K562 (cell line): ENCODE measurements around the gene MRPL32. TPM values are rescaled to one million over a fixed set of nuclear protein-coding genes. Genes with fewer than 3 reads are reported as not detected.
A peak's percentile ranks its signal among the peaks of the same experiment; 100 is the strongest.

Source experiments
- C11orf30 ChIP-seq: fragments of 450-650 bp; IDR thresholded peaks from 2 replicates; pipeline ENCODE4 v1.6.1; 2016; ENCODE audit warnings: low read depth, mild to moderate bottlenecking
- FOXP1 ChIP-seq: sonication (generic); formaldehyde crosslinking; IDR thresholded peaks from 2 replicates; pipeline ENCODE4 v1.8.0; 2022; ENCODE audit warnings: mild to moderate bottlenecking, missing genetic modification reagents
- GATAD2B ChIP-seq: fragments of 450-650 bp; IDR thresholded peaks from 2 replicates; pipeline ENCODE4 v1.6.1; 2017; ENCODE audit warnings: mild to moderate bottlenecking, borderline replicate concordance
- HDAC6 ChIP-seq: IDR thresholded peaks from 2 replicates; pipeline ENCODE4 v1.6.1; 2012; ENCODE audit warnings: low read depth, mild to moderate bottlenecking, control low read depth, inconsistent platforms, low read length, moderate library complexity
- HMG20B ChIP-seq: fragments of 250-450 bp; sonication (Bioruptor Pico); IDR thresholded peaks from 2 replicates; pipeline ENCODE4 v1.5.0; 2021; ENCODE audit warnings: mild to moderate bottlenecking
- MTA1 ChIP-seq: fragments of 450-650 bp; IDR thresholded peaks from 2 replicates; pipeline ENCODE4 v1.6.1; 2017; ENCODE audit warnings: borderline replicate concordance
- NONO ChIP-seq, 2 experiments: fragments of 200-400 bp in 1 of 2; fragments of 450-650 bp in 1 of 2; formaldehyde crosslinking in 1 of 2; IDR thresholded peaks; 2 replicates each; pipeline ENCODE4 v1.6.1; 2017; ENCODE audit warnings: low read depth in 2 of 2, mild to moderate bottlenecking in 2 of 2, moderate library complexity in 2 of 2, low read length in 1 of 2
- NRF1 ChIP-seq, 2 experiments: fragments of 450-650 bp; IDR thresholded peaks in 1 of 2; conservative IDR thresholded peaks in 1 of 2; 2 replicates each; pipeline ENCODE4 v1.6.1; 2014; ENCODE audit warnings: mild to moderate bottlenecking in 2 of 2
- SMARCB1 ChIP-seq: IDR thresholded peaks from 2 replicates; pipeline ENCODE4 v1.6.1; 2011; ENCODE audit warnings: improper control_type of control experiment, low read depth; ENCODE audit not compliant: insufficient read length
- ZC3H11A ChIP-seq: IDR thresholded peaks from 2 replicates; pipeline ENCODE4 v1.6.1; 2012; ENCODE audit warnings: low read depth, low read length, improper control_type of control experiment
- ZNF140 ChIP-seq: fragments of 250-450 bp; sonication (Bioruptor Pico); IDR thresholded peaks from 2 replicates; pipeline ENCODE4 v1.8.0; 2021; ENCODE audit warnings: moderate library complexity, mild to moderate bottlenecking, inconsistent platforms
- ZNF24 ChIP-seq: fragments of 450-650 bp; IDR thresholded peaks from 2 replicates; pipeline ENCODE4 v1.6.1; 2016
- ZNF324 ChIP-seq: fragments of 250-450 bp; sonication (Bioruptor Pico); IDR thresholded peaks from 2 replicates; pipeline ENCODE4 v1.4.0; 2020; ENCODE audit warnings: mild to moderate bottlenecking
- ZNF589 ChIP-seq: fragments of 200-800 bp; sonication (Bioruptor generic); IDR thresholded peaks from 2 replicates; pipeline ENCODE4 v1.6.1; 2016; ENCODE audit warnings: low read depth, missing genetic modification characterization, missing compliant biosample characterization
- ZNF77 ChIP-seq: fragments of 250-450 bp; sonication (Bioruptor Pico); IDR thresholded peaks from 2 replicates; pipeline ENCODE4 v1.5.0; 2020
- polyA plus RNA-seq, 8 experiments: library from polyadenylated mRNA; depleted of rRNA in 4 of 8; stranded (reverse) in 5 of 8; unstranded in 3 of 8; fragments of >200 nt; fragmentation: Nextera tagmentation in 2 of 8; fragmentation: Illumina TruSeq in 1 of 8; extraction: Ambion mirVana in 2 of 8; extraction: Trizol in 1 of 8; gene quantifications; 2 replicates each; pipeline versions ENCODE4 v1.2.1 to v1.2.3, GENCODE V29; 2011 to 2014; ENCODE audit warnings: inconsistent platforms in 1 of 8, missing spikeins in 1 of 8
- total RNA-seq, 7 experiments: library from RNA; depleted of rRNA in 6 of 7; stranded (reverse); fragments of >200 nt in 6 of 7; fragmentation: Illumina TruSeq in 2 of 7; extraction: Trizol in 2 of 7; gene quantifications; 2 replicates each; pipeline versions ENCODE4 v1.2.1 to v1.2.3, GENCODE V29; 2011 to 2021; ENCODE audit warnings: low replicate concordance in 1 of 7
- TF ChIP-seq, protein P1 (sequence below): fragments of 450-650 bp; IDR thresholded peaks from 2 replicates; pipeline ENCODE4 v1.6.1; 2016; ENCODE audit warnings: borderline replicate concordance
- TF ChIP-seq, protein P2 (sequence below): fragments of 250-450 bp; sonication (Bioruptor Pico); IDR thresholded peaks from 2 replicates; pipeline ENCODE4 v1.9.0; 2021; ENCODE audit warnings: mild to moderate bottlenecking
- TF ChIP-seq, protein P3 (sequence below): IDR thresholded peaks from 2 replicates; pipeline ENCODE4 v1.6.1; 2016; ENCODE audit warnings: missing genetic modification characterization, missing compliant biosample characterization
- TF ChIP-seq, protein P4 (sequence below), 2 experiments: fragments of 250-450 bp in 1 of 2; fragments of 450-650 bp in 1 of 2; sonication (Bioruptor Pico) in 1 of 2; IDR thresholded peaks; 2 replicates each; pipeline versions ENCODE4 v1.6.1 to v1.8.0; 2016 to 2021; ENCODE audit warnings: mild to moderate bottlenecking in 2 of 2, moderate library complexity in 2 of 2, missing compliant biosample characterization in 1 of 2, missing genetic modification characterization in 1 of 2
- TF ChIP-seq, protein P5 (sequence below): sonication (generic); formaldehyde crosslinking; IDR thresholded peaks from 2 replicates; pipeline ENCODE4 v1.9.0; 2022; ENCODE audit warnings: mild to moderate bottlenecking, missing genetic modification reagents
- TF ChIP-seq, protein P6 (sequence below): fragments of 200-800 bp; sonication (Bioruptor generic); IDR thresholded peaks from 2 replicates; pipeline ENCODE4 v1.6.1; 2017; ENCODE audit warnings: missing genetic modification characterization, missing compliant biosample characterization

The MRPL32 gene
- total and polyA plus RNA-seq, 9 of the 15 experiments (the other 6 are each of a cell fraction or from before 2014, with no cell fraction given), result 75.5 to 351 (median 138) TPM

DNA sequence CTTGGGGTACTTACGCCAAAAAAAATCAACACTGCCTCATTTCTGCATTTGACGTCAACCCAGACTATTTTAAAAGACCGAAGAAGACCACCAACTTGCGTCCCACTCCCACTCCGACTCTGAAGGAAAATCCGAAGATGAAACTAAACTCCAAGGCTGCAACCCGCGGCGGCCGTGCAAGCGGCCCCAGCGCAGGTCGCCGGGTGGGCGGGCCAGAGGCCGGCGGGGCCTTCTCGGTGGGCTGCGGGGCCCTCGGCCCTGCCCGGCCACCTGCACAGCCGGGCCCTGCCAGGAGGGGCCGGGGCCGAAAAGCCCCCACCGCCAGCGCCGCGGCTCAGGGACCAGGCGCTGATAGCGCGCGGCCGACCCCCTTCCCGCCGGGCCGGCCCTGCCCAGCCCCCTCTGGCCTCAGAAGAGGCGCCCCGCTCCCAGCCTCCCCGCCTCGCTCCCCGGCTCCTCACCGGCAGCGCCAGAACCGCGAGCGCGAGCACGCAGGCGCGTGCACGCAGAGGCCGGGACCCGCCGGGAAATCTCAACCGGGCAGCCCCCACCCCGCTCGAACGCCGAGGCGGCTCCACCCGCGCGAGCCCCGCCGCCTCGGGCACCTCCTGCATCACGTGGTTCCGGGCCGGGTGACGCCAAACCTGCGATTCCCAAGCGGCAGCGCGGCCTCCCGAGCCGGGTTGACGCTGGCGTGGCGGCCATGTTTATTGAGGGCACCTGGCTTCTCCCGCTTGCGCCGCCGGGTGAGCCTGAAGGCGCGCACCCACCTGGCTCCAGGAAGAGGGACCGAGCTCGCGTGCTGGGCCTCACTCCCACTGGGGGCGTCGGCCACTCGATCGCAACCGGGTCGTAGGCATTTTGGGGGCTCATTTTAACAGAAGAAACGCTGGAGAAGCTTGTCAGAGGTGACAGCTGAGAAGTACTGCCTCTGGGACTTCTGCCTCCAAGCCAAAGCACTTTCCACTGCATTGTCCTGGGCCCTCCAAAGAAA lies 20.4 kb upstream of the MRPL32 start, which contains the start of gene C7orf25 (continued):
- TF ChIP-seq, protein P1, sequence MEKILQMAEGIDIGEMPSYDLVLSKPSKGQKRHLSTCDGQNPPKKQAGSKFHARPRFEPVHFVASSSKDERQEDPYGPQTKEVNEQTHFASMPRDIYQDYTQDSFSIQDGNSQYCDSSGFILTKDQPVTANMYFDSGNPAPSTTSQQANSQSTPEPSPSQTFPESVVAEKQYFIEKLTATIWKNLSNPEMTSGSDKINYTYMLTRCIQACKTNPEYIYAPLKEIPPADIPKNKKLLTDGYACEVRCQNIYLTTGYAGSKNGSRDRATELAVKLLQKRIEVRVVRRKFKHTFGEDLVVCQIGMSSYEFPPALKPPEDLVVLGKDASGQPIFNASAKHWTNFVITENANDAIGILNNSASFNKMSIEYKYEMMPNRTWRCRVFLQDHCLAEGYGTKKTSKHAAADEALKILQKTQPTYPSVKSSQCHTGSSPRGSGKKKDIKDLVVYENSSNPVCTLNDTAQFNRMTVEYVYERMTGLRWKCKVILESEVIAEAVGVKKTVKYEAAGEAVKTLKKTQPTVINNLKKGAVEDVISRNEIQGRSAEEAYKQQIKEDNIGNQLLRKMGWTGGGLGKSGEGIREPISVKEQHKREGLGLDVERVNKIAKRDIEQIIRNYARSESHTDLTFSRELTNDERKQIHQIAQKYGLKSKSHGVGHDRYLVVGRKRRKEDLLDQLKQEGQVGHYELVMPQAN, result no peak
- TF ChIP-seq ZNF77 (CRISPR knock-in tag), result no peak
- peak in 1 of 2 experiments; percentile 60; a peak in 1 of 4 replicates for TF ChIP-seq NONO (IDR thresholded peaks at IDR 0.05; ENCODE audit: low read depth in 2 of 2, low read length in 1 of 2)
- TF ChIP-seq HDAC6, result no peak
- TF ChIP-seq SMARCB1, result no peak
- TF ChIP-seq ZNF589 (CRISPR knock-in tag), result 0 out of 2 replicates have a peak, but pooled peaks have one; percentile 68
- TF ChIP-seq NRF1 (conservative IDR thresholded peaks at IDR 0.05 in 1 of 2, IDR thresholded peaks at IDR 0.05 in 1 of 2), result peak; percentile 88 to 90
- TF ChIP-seq, protein P2, sequence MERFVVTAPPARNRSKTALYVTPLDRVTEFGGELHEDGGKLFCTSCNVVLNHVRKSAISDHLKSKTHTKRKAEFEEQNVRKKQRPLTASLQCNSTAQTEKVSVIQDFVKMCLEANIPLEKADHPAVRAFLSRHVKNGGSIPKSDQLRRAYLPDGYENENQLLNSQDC (CRISPR knock-in tag), result no peak
- peak; percentile 82; the same call in 1 of the 2 replicates for TF ChIP-seq ZNF24
- TF ChIP-seq, protein P3, sequence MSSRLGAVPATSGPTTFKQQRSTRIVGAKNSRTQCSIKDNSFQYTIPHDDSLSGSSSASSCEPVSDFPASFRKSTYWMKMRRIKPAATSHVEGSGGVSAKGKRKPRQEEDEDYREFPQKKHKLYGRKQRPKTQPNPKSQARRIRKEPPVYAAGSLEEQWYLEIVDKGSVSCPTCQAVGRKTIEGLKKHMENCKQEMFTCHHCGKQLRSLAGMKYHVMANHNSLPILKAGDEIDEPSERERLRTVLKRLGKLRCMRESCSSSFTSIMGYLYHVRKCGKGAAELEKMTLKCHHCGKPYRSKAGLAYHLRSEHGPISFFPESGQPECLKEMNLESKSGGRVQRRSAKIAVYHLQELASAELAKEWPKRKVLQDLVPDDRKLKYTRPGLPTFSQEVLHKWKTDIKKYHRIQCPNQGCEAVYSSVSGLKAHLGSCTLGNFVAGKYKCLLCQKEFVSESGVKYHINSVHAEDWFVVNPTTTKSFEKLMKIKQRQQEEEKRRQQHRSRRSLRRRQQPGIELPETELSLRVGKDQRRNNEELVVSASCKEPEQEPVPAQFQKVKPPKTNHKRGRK (tag), result no peak
- TF ChIP-seq MTA1, result 0 out of 2 replicates have a peak, but pooled peaks have one; percentile 28
- no peak for TF ChIP-seq ZNF324 (CRISPR knock-in tag)
- TF ChIP-seq HMG20B (CRISPR knock-in tag), result no peak
- no peak for TF ChIP-seq ZNF140 (CRISPR knock-in tag)
- no peak for TF ChIP-seq ZC3H11A
- TF ChIP-seq C11orf30, result no peak
- TF ChIP-seq, protein P4, sequence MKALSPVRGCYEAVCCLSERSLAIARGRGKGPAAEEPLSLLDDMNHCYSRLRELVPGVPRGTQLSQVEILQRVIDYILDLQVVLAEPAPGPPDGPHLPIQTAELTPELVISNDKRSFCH (CRISPR knock-in tag; IDR thresholded peaks at IDR 0.05), result no peak
- TF ChIP-seq, protein P4 (tag; IDR thresholded peaks at IDR 0.05), result peak; percentile 77
- TF ChIP-seq GATAD2B, result peak; percentile 70
- TF ChIP-seq, protein P5, sequence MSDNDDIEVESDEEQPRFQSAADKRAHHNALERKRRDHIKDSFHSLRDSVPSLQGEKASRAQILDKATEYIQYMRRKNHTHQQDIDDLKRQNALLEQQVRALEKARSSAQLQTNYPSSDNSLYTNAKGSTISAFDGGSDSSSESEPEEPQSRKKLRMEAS (CRISPR knock-in tag), result peak; percentile 92
- TF ChIP-seq FOXP1, result no peak
- TF ChIP-seq, protein P6, sequence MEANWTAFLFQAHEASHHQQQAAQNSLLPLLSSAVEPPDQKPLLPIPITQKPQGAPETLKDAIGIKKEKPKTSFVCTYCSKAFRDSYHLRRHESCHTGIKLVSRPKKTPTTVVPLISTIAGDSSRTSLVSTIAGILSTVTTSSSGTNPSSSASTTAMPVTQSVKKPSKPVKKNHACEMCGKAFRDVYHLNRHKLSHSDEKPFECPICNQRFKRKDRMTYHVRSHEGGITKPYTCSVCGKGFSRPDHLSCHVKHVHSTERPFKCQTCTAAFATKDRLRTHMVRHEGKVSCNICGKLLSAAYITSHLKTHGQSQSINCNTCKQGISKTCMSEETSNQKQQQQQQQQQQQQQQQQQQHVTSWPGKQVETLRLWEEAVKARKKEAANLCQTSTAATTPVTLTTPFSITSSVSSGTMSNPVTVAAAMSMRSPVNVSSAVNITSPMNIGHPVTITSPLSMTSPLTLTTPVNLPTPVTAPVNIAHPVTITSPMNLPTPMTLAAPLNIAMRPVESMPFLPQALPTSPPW, result peak; percentile 95
